Glutamatergic neuron (in vitro differentiated cells): ENCODE data around the gene STX18. TPM values are rescaled to one million over a fixed set of nuclear protein-coding genes. Genes with fewer than 3 reads are reported as not detected.

Experiments used
- DNase-seq: peaks from one replicate; pipeline ENCODE4 v3.0.0; 2022
- H3K27ac Mint-ChIP-seq: one replicate; pipeline ENCODE4 v1.8.0; 2020; ENCODE audit warnings: mild to moderate bottlenecking, mixed read lengths, inconsistent platforms; ENCODE audit not compliant: unreplicated experiment
- H3K27me3 Mint-ChIP-seq: one replicate; pipeline ENCODE4 v1.8.0; 2020; ENCODE audit warnings: mild to moderate bottlenecking, moderate library complexity, mixed read lengths, inconsistent platforms; ENCODE audit not compliant: unreplicated experiment
- H3K36me3 Mint-ChIP-seq: one replicate; pipeline ENCODE4 v1.8.0; 2020; ENCODE audit warnings: mild to moderate bottlenecking, mixed read lengths, inconsistent platforms; ENCODE audit not compliant: unreplicated experiment
- H3K4me1 Mint-ChIP-seq: one replicate; pipeline ENCODE4 v1.8.0; 2020; ENCODE audit warnings: mild to moderate bottlenecking, low read depth, mixed read lengths, inconsistent platforms; ENCODE audit not compliant: unreplicated experiment
- H3K4me3 Mint-ChIP-seq: one replicate; pipeline ENCODE4 v1.8.0; 2020; ENCODE audit warnings: mild to moderate bottlenecking, mixed read lengths, inconsistent platforms; ENCODE audit not compliant: unreplicated experiment
- H3K9me3 Mint-ChIP-seq: one replicate; pipeline ENCODE4 v1.8.0; 2020; ENCODE audit warnings: mild to moderate bottlenecking, moderate library complexity, mixed read lengths, inconsistent platforms; ENCODE audit not compliant: unreplicated experiment
- CTCF ChIP-seq: fragments of 200-600 bp; sonication (generic); IDR thresholded peaks from one replicate; pipeline ENCODE4 v1.5.0; 2021; ENCODE audit not compliant: partially characterized antibody, unreplicated experiment
- total RNA-seq: library from RNA; stranded (reverse); fragmentation: NEBNext Ultra II Directional; extraction: Animal tissue kit (Norgen Biotek cat#: 25700); gene quantifications from one replicate; pipeline ENCODE4 v1.2.1, GENCODE V29; 2021; ENCODE audit not compliant: unreplicated experiment

Gene STX18
- total RNA-seq, 1 donor from 2014 or later, result 26.3 TPM

- TF ChIP-seq CTCF, result no peak
- Mint-ChIP-seq H3K4me1 (no peaks in the 10 kb centered on the region), H3K9me3 (no peaks in the 10 kb centered on the region), H3K27ac (no peak overlapping the region), H3K27me3 (peaks cover 2% of the 10 kb centered on the region), H3K4me3 (no peak overlapping the region), H3K36me3 (no peaks in the 10 kb centered on the region)
- DNase-seq, result no peak
These were observed 8.2 kb downstream of the STX18 start for GRCh38 chr4:4533461-4534169.

- no peaks in the 10 kb centered on the region for H3K9me3 Mint-ChIP-seq
- DNase-seq, result no peak
- TF ChIP-seq CTCF, result no peak
- H3K4me3 Mint-ChIP-seq, result no peak overlapping the region
- H3K36me3 Mint-ChIP-seq, result no peaks in the 10 kb centered on the region
- H3K27ac Mint-ChIP-seq, result no peak overlapping the region
- H3K4me1 Mint-ChIP-seq, result no peaks in the 10 kb centered on the region
- H3K27me3 Mint-ChIP-seq, result peaks cover 2% of the 10 kb centered on the region
These were observed 9.3 kb downstream of the STX18 start for GRCh38 chr4:4532371-4533154.

- Mint-ChIP-seq H3K4me1 (peaks cover 5% of the 10 kb centered on the region), H3K9me3 (no peaks in the 10 kb centered on the region), H3K27ac (no peak overlapping the region), H3K27me3 (no peaks in the 10 kb centered on the region), H3K36me3 (no peaks in the 10 kb centered on the region), H3K4me3 (no peak overlapping the region)
- no peak for TF ChIP-seq CTCF
- no peak for DNase-seq
These were observed 12.5 kb downstream of the STX18 start for GRCh38 chr4:4529392-4529791.

GRCh38 chr4:4526401-4526800 is 15.4 kb downstream of the STX18 start:
- peaks cover 5% of the 10 kb centered on the region for H3K4me1 Mint-ChIP-seq
- no peak for DNase-seq
- H3K36me3 Mint-ChIP-seq, result no peaks in the 10 kb centered on the region
- TF ChIP-seq CTCF, result no peak
- H3K27ac Mint-ChIP-seq, result no peak overlapping the region
- no peak overlapping the region for H3K4me3 Mint-ChIP-seq
- H3K27me3 Mint-ChIP-seq, result no peaks in the 10 kb centered on the region
- no peaks in the 10 kb centered on the region for H3K9me3 Mint-ChIP-seq

GRCh38 chr4:4524364-4524763 is 17.5 kb downstream of the STX18 start:
- Mint-ChIP-seq H3K27ac (no peak overlapping the region), H3K9me3 (no peaks in the 10 kb centered on the region), H3K36me3 (no peaks in the 10 kb centered on the region), H3K4me3 (no peak overlapping the region), H3K27me3 (no peaks in the 10 kb centered on the region), H3K4me1 (peaks cover 7% of the 10 kb centered on the region)
- no peak for DNase-seq
- TF ChIP-seq CTCF, result no peak
